ENCODE data around the gene MXD4. TPM values are rescaled to one million over a fixed set of nuclear protein-coding genes. Genes with fewer than 3 reads are reported as not detected.

Gene MXD4
- total and polyA plus RNA-seq, 4 donors = 34.4 to 65.1 (median 47.8) TPM

GRCh38 chr4:2248821-2249261, 13.1 kb downstream of the MXD4 start:
- Histone ChIP-seq H3K36me3 (ENCODE audit: control insufficient read depth in 4 of 4, insufficient read depth in 4 of 4, low read length in 4 of 4) (peaks cover 8 to 60% (median 26%) of the 10 kb centered on the region in 4 donors), H3K27ac (ENCODE audit: low read depth in 1 of 2, low read length in 1 of 2) (peak overlapping the region in 1 of 2 donors; percentile 26), H3K9ac (ENCODE audit: insufficient read depth in 1 of 2, low read length in 2 of 2) (no peak overlapping the region), H3K9me3 (ENCODE audit: control insufficient read depth in 4 of 4, insufficient read depth in 3 of 4, low read length in 3 of 4) (no peaks in the 10 kb centered on the region), H3K4me1 (ENCODE audit: control insufficient read depth in 5 of 5, insufficient read depth in 5 of 5, low read length in 5 of 5) (peaks cover 0 to 7% (median 4%) of the 10 kb centered on the region in 5 donors), H3K27me3 (ENCODE audit: control insufficient read depth in 3 of 3, insufficient read depth in 3 of 3, low read length in 2 of 3) (no peaks in the 10 kb centered on the region), H3K4me3 (no peak overlapping the region)
- DNase-seq (no peak), ATAC-seq (ENCODE audit: insufficient read depth, low FRiP score) (no peak)
- TF ChIP-seq CTCF (IDR thresholded peaks at IDR 0.05; ENCODE audit: control extremely low read depth, extremely low read depth) = no peak
- 71 to 73% methylated on average over 10 of the region's 10 CpGs for WGBS, 2 donors

DNA sequence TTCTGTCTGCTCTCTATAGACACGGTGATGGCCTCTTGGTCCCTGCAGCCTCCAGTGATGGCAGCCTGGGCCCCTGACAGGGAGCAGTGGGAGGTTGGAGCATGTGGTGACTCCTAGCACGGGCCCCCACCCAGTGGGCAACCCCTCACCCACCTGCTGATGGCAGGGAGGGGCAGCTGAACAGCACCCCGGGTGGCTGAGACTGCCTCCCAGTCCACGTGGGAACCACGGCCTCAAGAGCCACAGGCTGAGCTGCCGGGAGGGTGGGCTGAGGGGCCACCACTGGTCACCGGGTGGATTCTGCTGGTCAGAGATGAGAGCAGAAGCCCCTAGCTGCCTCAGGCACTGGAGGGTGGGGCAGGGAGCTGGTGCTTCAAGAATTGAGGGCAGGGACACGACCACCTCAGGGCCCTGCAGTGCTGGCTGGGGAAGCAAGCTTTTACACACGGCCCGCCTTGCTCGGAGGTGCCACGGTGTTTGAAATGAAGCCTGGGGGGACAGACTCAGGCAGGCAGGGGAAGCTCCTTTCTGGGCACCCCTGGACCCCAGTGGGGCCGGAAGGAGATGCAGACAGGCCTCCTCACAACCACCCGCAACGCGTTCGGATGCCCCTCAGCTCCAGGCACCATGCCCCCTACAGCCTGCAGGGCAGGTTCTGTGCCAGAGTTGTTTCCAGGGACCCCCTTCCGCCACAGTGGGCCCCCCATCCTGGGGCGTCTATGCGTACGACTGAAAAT, 13.7 kb downstream of the MXD4 start:
- WGBS, 2 donors = 87 to 92% methylated on average over 21 of the region's 21 CpGs
- H3K9ac ChIP-seq (ENCODE audit: insufficient read depth in 1 of 2, low read length in 2 of 2) = no peak overlapping the region
- TF ChIP-seq CTCF (IDR thresholded peaks at IDR 0.05; ENCODE audit: control extremely low read depth, extremely low read depth) = no peak
- ATAC-seq (ENCODE audit: insufficient read depth, low FRiP score) (no peak), DNase-seq (peak in 1 of 3 donors; percentile 10)
- H3K4me1 ChIP-seq (ENCODE audit: control insufficient read depth in 5 of 5, insufficient read depth in 5 of 5, low read length in 5 of 5) = peaks cover 0 to 9% (median 5%) of the 10 kb centered on the region in 5 donors
- no peaks in the 10 kb centered on the region for H3K27me3 ChIP-seq (ENCODE audit: control insufficient read depth in 3 of 3, insufficient read depth in 3 of 3, low read length in 2 of 3)
- H3K4me3 ChIP-seq = no peak overlapping the region
- no peak overlapping the region for H3K27ac ChIP-seq (ENCODE audit: low read depth in 1 of 2, low read length in 1 of 2)
- no peaks in the 10 kb centered on the region for H3K9me3 ChIP-seq (ENCODE audit: control insufficient read depth in 4 of 4, insufficient read depth in 3 of 4, low read length in 3 of 4)
- peaks cover 3 to 55% (median 21%) of the 10 kb centered on the region in 4 donors for H3K36me3 ChIP-seq (ENCODE audit: control insufficient read depth in 4 of 4, insufficient read depth in 4 of 4, low read length in 4 of 4)

DNA sequence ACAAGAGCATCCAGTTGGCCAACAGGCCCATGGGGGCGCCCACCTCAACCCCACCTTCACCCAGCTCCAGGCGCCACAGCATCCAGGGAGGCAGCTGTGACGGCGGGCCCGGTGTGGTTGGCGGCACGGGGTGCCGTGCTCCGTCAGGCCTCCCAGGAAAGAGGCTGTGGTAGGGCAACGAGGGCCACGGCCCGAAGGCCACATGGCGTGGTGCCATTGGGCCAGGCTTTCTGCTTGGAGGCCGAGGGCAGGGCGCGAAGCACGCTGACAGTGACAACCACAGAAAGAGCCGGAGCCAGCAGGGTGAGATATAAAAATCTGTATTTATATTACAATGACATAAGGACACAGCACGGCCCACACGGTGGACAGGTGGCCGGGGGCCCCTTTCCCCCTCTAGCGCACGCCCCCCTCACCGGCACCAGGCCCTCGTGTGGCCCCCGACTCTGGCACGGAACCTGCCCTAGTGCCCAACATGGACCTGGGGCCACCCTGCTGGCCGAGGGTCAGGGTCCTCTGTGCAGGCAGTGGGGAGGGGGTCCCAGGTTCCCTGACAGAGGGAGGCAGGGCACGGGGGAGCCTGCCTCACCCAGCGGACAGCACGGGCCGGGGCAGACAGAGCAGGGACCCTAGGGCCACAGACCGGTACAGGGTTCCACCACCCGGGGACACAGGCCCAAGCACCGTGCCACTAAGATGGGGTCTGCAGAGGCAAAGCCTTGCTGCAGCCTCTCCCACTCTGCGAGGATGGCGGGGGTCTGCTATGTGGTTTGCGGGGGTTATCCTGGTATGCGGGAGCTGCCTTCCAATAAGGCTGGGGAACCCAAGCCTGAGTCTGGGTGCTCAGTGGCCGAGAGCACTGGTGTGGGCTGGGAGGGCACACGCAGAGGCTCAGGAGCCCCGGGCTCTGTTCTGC, 14.5 kb downstream of the MXD4 start:
- DNase-seq = peak in 1 of 3 donors; percentile 10
- H3K27me3 ChIP-seq (ENCODE audit: control insufficient read depth in 3 of 3, insufficient read depth in 3 of 3, low read length in 2 of 3) = no peaks in the 10 kb centered on the region
- no peak for ATAC-seq (ENCODE audit: insufficient read depth, low FRiP score)
- no peak overlapping the region for H3K4me3 ChIP-seq
- WGBS, 2 donors = 92 to 93% methylated on average over 38 to 42 of the region's 42 CpGs
- H3K36me3 ChIP-seq (ENCODE audit: control insufficient read depth in 4 of 4, insufficient read depth in 4 of 4, low read length in 4 of 4) = peaks cover 3 to 50% (median 16%) of the 10 kb centered on the region in 4 donors
- peaks cover 0 to 9% (median 5%) of the 10 kb centered on the region in 5 donors for H3K4me1 ChIP-seq (ENCODE audit: control insufficient read depth in 5 of 5, insufficient read depth in 5 of 5, low read length in 5 of 5)
- TF ChIP-seq CTCF (IDR thresholded peaks at IDR 0.05; ENCODE audit: control extremely low read depth, extremely low read depth) = no peak
- H3K9ac ChIP-seq (ENCODE audit: insufficient read depth in 1 of 2, low read length in 2 of 2) = no peak overlapping the region
- no peaks in the 10 kb centered on the region for H3K9me3 ChIP-seq (ENCODE audit: control insufficient read depth in 4 of 4, insufficient read depth in 3 of 4, low read length in 3 of 4)
- H3K27ac ChIP-seq (ENCODE audit: low read depth in 1 of 2, low read length in 1 of 2) = no peak overlapping the region
